OCI-LY7 (cell line): ENCODE measurements around the gene RBM18.

Experiments used
- EZH2phosphoT487 ChIP-seq: fragments of 200-600 bp; sonication (generic); IDR thresholded peaks from 2 replicates; pipeline ENCODE4 v1.6.1; 2018; ENCODE audit warnings: low read depth, borderline replicate concordance, mild to moderate bottlenecking, mixed run types, antibody characterized with exemption, low read length, moderate library complexity, mixed read lengths
- TF ChIP-seq, protein P1 (sequence below): fragments of 200-600 bp; sonication (generic); conservative IDR thresholded peaks from 2 replicates; pipeline ENCODE4 v1.5.1; 2014; ENCODE audit warnings: mild to moderate bottlenecking, antibody characterized with exemption, low read length, moderate library complexity, mixed read lengths

DNA sequence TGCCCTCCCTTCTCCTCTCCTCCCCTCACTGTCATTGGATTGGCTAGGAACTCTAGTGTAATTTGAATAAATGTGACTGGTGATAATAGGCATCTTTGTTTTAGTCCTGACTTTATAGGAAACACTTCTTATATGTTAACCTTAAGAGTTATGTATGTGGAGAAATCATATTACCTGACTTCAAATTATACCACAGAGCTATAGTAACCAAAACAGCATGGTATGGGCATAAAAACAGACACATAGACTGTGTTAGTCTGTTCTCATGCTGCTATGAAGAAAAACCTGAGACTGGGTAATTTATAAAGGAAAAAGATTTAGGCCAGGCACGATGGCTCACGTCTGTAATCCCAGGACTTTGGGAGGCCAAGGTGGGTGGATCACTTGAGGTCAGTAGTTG, 9.4 kb upstream of the RBM18 start:
- no peak for TF ChIP-seq EZH2phosphoT487
- TF ChIP-seq, protein P1, sequence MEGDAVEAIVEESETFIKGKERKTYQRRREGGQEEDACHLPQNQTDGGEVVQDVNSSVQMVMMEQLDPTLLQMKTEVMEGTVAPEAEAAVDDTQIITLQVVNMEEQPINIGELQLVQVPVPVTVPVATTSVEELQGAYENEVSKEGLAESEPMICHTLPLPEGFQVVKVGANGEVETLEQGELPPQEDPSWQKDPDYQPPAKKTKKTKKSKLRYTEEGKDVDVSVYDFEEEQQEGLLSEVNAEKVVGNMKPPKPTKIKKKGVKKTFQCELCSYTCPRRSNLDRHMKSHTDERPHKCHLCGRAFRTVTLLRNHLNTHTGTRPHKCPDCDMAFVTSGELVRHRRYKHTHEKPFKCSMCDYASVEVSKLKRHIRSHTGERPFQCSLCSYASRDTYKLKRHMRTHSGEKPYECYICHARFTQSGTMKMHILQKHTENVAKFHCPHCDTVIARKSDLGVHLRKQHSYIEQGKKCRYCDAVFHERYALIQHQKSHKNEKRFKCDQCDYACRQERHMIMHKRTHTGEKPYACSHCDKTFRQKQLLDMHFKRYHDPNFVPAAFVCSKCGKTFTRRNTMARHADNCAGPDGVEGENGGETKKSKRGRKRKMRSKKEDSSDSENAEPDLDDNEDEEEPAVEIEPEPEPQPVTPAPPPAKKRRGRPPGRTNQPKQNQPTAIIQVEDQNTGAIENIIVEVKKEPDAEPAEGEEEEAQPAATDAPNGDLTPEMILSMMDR = no peak
